ENCODE data around the gene SEC22A. TPM values are rescaled to one million over a fixed set of nuclear protein-coding genes. Genes with fewer than 3 reads are reported as not detected.

Gene SEC22A
- total RNA-seq, 2 donors from 2014 or later, result 16.8 to 18.3 TPM

GRCh38 chr3:123276346-123277006, 74.7 kb downstream of the SEC22A start:
- Mint-ChIP-seq H3K36me3 (no peaks in the 10 kb centered on the region), H3K9me3 (no peaks in the 10 kb centered on the region), H3K27ac (peak overlapping the region in 1 of 2 donors; percentile 49)
- no peak for DNase-seq (ENCODE audit: low spot score in 2 of 2)
- ATAC-seq, result no peak

GRCh38 chr3:123277106-123277505, 75.4 kb downstream of the SEC22A start:
- no peaks in the 10 kb centered on the region for H3K36me3 Mint-ChIP-seq
- no peak for ATAC-seq
- H3K9me3 Mint-ChIP-seq, result no peaks in the 10 kb centered on the region
- peak overlapping the region in 1 of 2 donors; percentile 49 for H3K27ac Mint-ChIP-seq
- DNase-seq (ENCODE audit: low spot score in 2 of 2), result no peak

GRCh38 chr3:123278446-123278845, 76.7 kb downstream of the SEC22A start:
- H3K9me3 Mint-ChIP-seq, result no peaks in the 10 kb centered on the region
- no peak for DNase-seq (ENCODE audit: low spot score in 2 of 2)
- peak overlapping the region in 1 of 2 donors; percentile 79 for H3K27ac Mint-ChIP-seq
- no peaks in the 10 kb centered on the region for H3K36me3 Mint-ChIP-seq
- no peak for ATAC-seq

GRCh38 chr3:123279121-123279520, 77.4 kb downstream of the SEC22A start:
- no peak for DNase-seq (ENCODE audit: low spot score in 2 of 2)
- Mint-ChIP-seq H3K9me3 (no peaks in the 10 kb centered on the region), H3K36me3 (no peaks in the 10 kb centered on the region), H3K27ac (peak overlapping the region in 1 of 2 donors; percentile 22)
- ATAC-seq, result no peak

- H3K36me3 Mint-ChIP-seq, result no peaks in the 10 kb centered on the region
- DNase-seq (ENCODE audit: low spot score in 2 of 2), result no peak
- ATAC-seq, result no peak
- H3K9me3 Mint-ChIP-seq, result no peaks in the 10 kb centered on the region
- H3K27ac Mint-ChIP-seq, result peak overlapping the region in 1 of 2 donors; percentile 40
Observed at GRCh38 chr3:123281406-123281805, 79.7 kb downstream of the SEC22A start.

- DNase-seq (ENCODE audit: low spot score in 2 of 2), result no peak
- Mint-ChIP-seq H3K36me3 (no peaks in the 10 kb centered on the region), H3K9me3 (no peaks in the 10 kb centered on the region), H3K27ac (peak overlapping the region; percentile 40 to 86)
- no peak for ATAC-seq
Observed at GRCh38 chr3:123281929-123282328, 80.2 kb downstream of the SEC22A start.

- Mint-ChIP-seq H3K27ac (peak overlapping the region in 1 of 2 donors; percentile 86), H3K9me3 (no peaks in the 10 kb centered on the region), H3K36me3 (no peaks in the 10 kb centered on the region)
- ATAC-seq (no peak), DNase-seq (ENCODE audit: low spot score in 2 of 2) (no peak)
Observed at GRCh38 chr3:123282461-123282860, 80.7 kb downstream of the SEC22A start.

- Mint-ChIP-seq H3K36me3 (no peaks in the 10 kb centered on the region), H3K27ac (no peak overlapping the region), H3K9me3 (no peaks in the 10 kb centered on the region)
- ATAC-seq, result no peak
- no peak for DNase-seq (ENCODE audit: low spot score in 2 of 2)
Observed at GRCh38 chr3:123283074-123283473, 81.3 kb downstream of the SEC22A start.

- DNase-seq (ENCODE audit: low spot score in 2 of 2) (no peak), ATAC-seq (no peak)
- no peaks in the 10 kb centered on the region for H3K36me3 Mint-ChIP-seq
- no peaks in the 10 kb centered on the region for H3K9me3 Mint-ChIP-seq
- no peak overlapping the region for H3K27ac Mint-ChIP-seq
Observed at GRCh38 chr3:123283657-123284398, 82.1 kb downstream of the SEC22A start.

GRCh38 chr3:123284399-123285010, 82.8 kb downstream of the SEC22A start:
- H3K36me3 Mint-ChIP-seq, result no peaks in the 10 kb centered on the region
- H3K27ac Mint-ChIP-seq, result no peak overlapping the region
- H3K9me3 Mint-ChIP-seq, result no peaks in the 10 kb centered on the region
- DNase-seq (ENCODE audit: low spot score in 2 of 2), result no peak
- ATAC-seq, result no peak

- Mint-ChIP-seq H3K36me3 (no peaks in the 10 kb centered on the region), H3K9me3 (no peaks in the 10 kb centered on the region), H3K27ac (no peak overlapping the region)
- DNase-seq (ENCODE audit: low spot score in 2 of 2) (no peak), ATAC-seq (no peak)
Observed at GRCh38 chr3:123285066-123285465, 83.3 kb downstream of the SEC22A start.

GRCh38 chr3:123285479-123285878, 83.7 kb downstream of the SEC22A start:
- DNase-seq (ENCODE audit: low spot score in 2 of 2), result no peak
- H3K9me3 Mint-ChIP-seq, result no peaks in the 10 kb centered on the region
- H3K36me3 Mint-ChIP-seq, result no peaks in the 10 kb centered on the region
- H3K27ac Mint-ChIP-seq, result no peak overlapping the region
- ATAC-seq, result no peak

- Mint-ChIP-seq H3K27ac (no peak overlapping the region), H3K36me3 (no peaks in the 10 kb centered on the region), H3K9me3 (no peaks in the 10 kb centered on the region)
- ATAC-seq (no peak), DNase-seq (ENCODE audit: low spot score in 2 of 2) (no peak)
Observed at GRCh38 chr3:123285931-123286307, 84.2 kb downstream of the SEC22A start.

- Mint-ChIP-seq H3K9me3 (no peaks in the 10 kb centered on the region), H3K27ac (peak overlapping the region in 1 of 2 donors; percentile 24), H3K36me3 (no peaks in the 10 kb centered on the region)
- peak; percentile 20 to 73 for ATAC-seq
- DNase-seq (ENCODE audit: low spot score in 2 of 2), result peak in 1 of 2 donors; percentile 49
Observed at GRCh38 chr3:123286308-123287023, 84.7 kb downstream of the SEC22A start.

- H3K36me3 Mint-ChIP-seq, result no peaks in the 10 kb centered on the region
- H3K9me3 Mint-ChIP-seq, result no peaks in the 10 kb centered on the region
- DNase-seq (ENCODE audit: low spot score in 2 of 2) (no peak), ATAC-seq (no peak)
- H3K27ac Mint-ChIP-seq, result no peak overlapping the region
Observed at GRCh38 chr3:123287051-123287961, 85.6 kb downstream of the SEC22A start.

- DNase-seq (ENCODE audit: low spot score in 2 of 2), result no peak
- Mint-ChIP-seq H3K36me3 (no peaks in the 10 kb centered on the region), H3K9me3 (no peaks in the 10 kb centered on the region), H3K27ac (no peak overlapping the region)
- no peak for ATAC-seq
Observed at GRCh38 chr3:123287962-123288302, 86.2 kb downstream of the SEC22A start.

Data from activated naive CD4-positive, alpha-beta T cell treated with anti-CD3 and anti-CD28 coated beads, Interleukin-2, amount 50 U/mL, for 72 hours (primary cell).